HepG2 (cell line): ENCODE data around the gene LMTK2. TPM values are rescaled to one million over a fixed set of nuclear protein-coding genes. Genes with fewer than 3 reads are reported as not detected.

Experiments
- ATF3 ChIP-seq: sonication (generic); formaldehyde crosslinking; IDR thresholded peaks from 2 replicates; pipeline ENCODE4 v1.4.0; 2020; ENCODE audit warnings: missing genetic modification reagents
- CBX5 ChIP-seq: sonication (generic); formaldehyde crosslinking; IDR thresholded peaks from 2 replicates; pipeline ENCODE4 v1.4.0; 2020; ENCODE audit warnings: missing genetic modification reagents, borderline replicate concordance
- CEBPB ChIP-seq: IDR thresholded peaks from 2 replicates; pipeline ENCODE4 v1.6.1; 2011; ENCODE audit warnings: low read depth, low read length, improper control_type of control experiment, borderline replicate concordance
- DZIP1 ChIP-seq: sonication (generic); formaldehyde crosslinking; IDR thresholded peaks from 2 replicates; pipeline ENCODE4 v1.5.0; 2020; ENCODE audit warnings: mild to moderate bottlenecking, missing genetic modification reagents
- HHEX ChIP-seq: IDR thresholded peaks from 2 replicates; pipeline ENCODE4 v1.6.1; 2016; ENCODE audit warnings: control low read depth
- HMGA1 ChIP-seq: sonication (generic); formaldehyde crosslinking; conservative IDR thresholded peaks from 2 replicates; pipeline ENCODE4 v1.4.0; 2020; ENCODE audit warnings: missing genetic modification reagents
- KAT2B ChIP-seq: fragments of 150-350 bp; IDR thresholded peaks from 2 replicates; pipeline ENCODE4 v1.6.1; 2014; ENCODE audit warnings: low read depth, low read length, borderline replicate concordance
- MAZ ChIP-seq, 2 experiments: sonication (generic) in 1 of 2; formaldehyde crosslinking in 1 of 2; IDR thresholded peaks; 2 replicates each; pipeline versions ENCODE4 v1.5.0 to v1.6.1; 2012 to 2020; ENCODE audit warnings: low read depth in 2 of 2, mild to moderate bottlenecking in 2 of 2, borderline replicate concordance in 1 of 2, improper control_type of control experiment in 1 of 2, low read length in 1 of 2, missing genetic modification reagents in 1 of 2, moderate library complexity in 1 of 2
- NFYB ChIP-seq: sonication (generic); formaldehyde crosslinking; IDR thresholded peaks from 2 replicates; pipeline ENCODE4 v1.4.0; 2020; ENCODE audit warnings: missing genetic modification reagents
- ZBED4 ChIP-seq: sonication (generic); formaldehyde crosslinking; IDR thresholded peaks from 2 replicates; pipeline ENCODE4 v1.4.0; 2020; ENCODE audit warnings: missing genetic modification reagents, borderline replicate concordance
- ZNF318 ChIP-seq: sonication (generic); formaldehyde crosslinking; IDR thresholded peaks from 2 replicates; pipeline ENCODE4 v1.4.0; 2020; ENCODE audit warnings: mild to moderate bottlenecking, missing genetic modification reagents
- ZSCAN12 ChIP-seq: sonication (generic); formaldehyde crosslinking; IDR thresholded peaks from 2 replicates; pipeline ENCODE4 v1.9.0; 2021; ENCODE audit warnings: mild to moderate bottlenecking, missing genetic modification reagents
- polyA plus RNA-seq, 8 experiments: library from polyadenylated mRNA; depleted of rRNA in 3 of 8; stranded (reverse) in 7 of 8; unstranded in 1 of 8; fragments of >200 nt; fragmentation: Illumina TruSeq in 4 of 8; extraction: Trizol in 4 of 8; gene quantifications; 2 replicates each; pipeline versions ENCODE4 v1.2.1 to v1.2.3, GENCODE V29; 2011 to 2016; ENCODE audit warnings: low read depth in 4 of 8, missing spikeins in 1 of 8, mixed read lengths in 1 of 8; ENCODE audit not compliant: insufficient read depth in 1 of 8
- total RNA-seq, 5 experiments: library from RNA; depleted of rRNA; stranded (reverse); fragments of >200 nt; fragmentation: Illumina TruSeq; extraction: Trizol; gene quantifications; 2 replicates each; pipeline ENCODE4 v1.2.3, GENCODE V29; 2016; ENCODE audit warnings: low read depth in 1 of 5

LMTK2 gene
- total and polyA plus RNA-seq, 2 of the 13 experiments (the other 11 are each of a cell fraction or from before 2014, with no cell fraction given): 9.5 to 11.7 TPM

GRCh38 chr7:98252425-98253054 lies 145.9 kb downstream of the LMTK2 start (continued):
- TF ChIP-seq ZNF318 (CRISPR knock-in tag): no peak
- TF ChIP-seq KAT2B: no peak
- TF ChIP-seq DZIP1 (CRISPR knock-in tag): no peak
- TF ChIP-seq HMGA1 (CRISPR knock-in tag): no peak
- TF ChIP-seq CEBPB: no peak
- TF ChIP-seq HHEX (CRISPR knock-in tag): no peak
- TF ChIP-seq MAZ (IDR thresholded peaks at IDR 0.05; ENCODE audit: borderline replicate concordance, low read depth, low read length): no peak
- 0 out of 2 replicates have a peak, but pooled peaks have one; percentile 9 for TF ChIP-seq MAZ (CRISPR knock-in tag; IDR thresholded peaks at IDR 0.05; ENCODE audit: low read depth)
- TF ChIP-seq CBX5 (CRISPR knock-in tag): no peak
- TF ChIP-seq NFYB: no peak
- TF ChIP-seq ATF3 (CRISPR knock-in tag): no peak
- TF ChIP-seq ZBED4 (CRISPR knock-in tag): no peak
- no peak for TF ChIP-seq ZSCAN12 (CRISPR knock-in tag)
